Cardiac muscle cell (in vitro differentiated cells and primary cell): Measurements from ENCODE around the gene MARK1. TPM values are rescaled to one million over a fixed set of nuclear protein-coding genes. Genes with fewer than 3 reads are reported as not detected.
A peak's percentile ranks its signal among the peaks of the same experiment; 100 is the strongest.

Experiments
- DNase-seq, 2 donors: peaks; one replicate each; pipeline versions ENCODE4 v3.0.0 to v3.0.0-alpha.2; 2010 to 2017; ENCODE audit warnings: low read depth in 1 of 2, low spot score in 1 of 2
- H3K27ac ChIP-seq: fragments of 200-600 bp; sonication (generic); 2 replicates; pipeline ENCODE4 v1.5.1; 2016
- H3K27me3 ChIP-seq: fragments of 200-600 bp; sonication (generic); 2 replicates; pipeline ENCODE4 v1.6.0; 2016; ENCODE audit warnings: control low read depth
- H3K36me3 ChIP-seq: fragments of 200-600 bp; sonication (generic); 2 replicates; pipeline ENCODE4 v1.5.1; 2016; ENCODE audit warnings: control low read depth
- H3K4me1 ChIP-seq: fragments of 200-600 bp; sonication (generic); 2 replicates; pipeline ENCODE4 v1.8.1; 2017; ENCODE audit warnings: low read depth, mild to moderate bottlenecking, mixed run types
- H3K4me3 ChIP-seq: fragments of 200-600 bp; sonication (generic); 2 replicates; pipeline ENCODE4 v1.5.1; 2016; ENCODE audit warnings: mild to moderate bottlenecking
- H3K9me3 ChIP-seq: fragments of 200-600 bp; sonication (generic); 2 replicates; pipeline ENCODE4 v1.5.1; 2017; ENCODE audit warnings: low read depth, mild to moderate bottlenecking, control low read depth
- polyA plus RNA-seq: library from polyadenylated mRNA; unstranded; fragments of >200 nt; fragmentation: Nextera tagmentation; extraction: Ambion mirVana; gene quantifications from 2 replicates; pipeline ENCODE4 v1.2.1, GENCODE V29; 2016
- total RNA-seq: library from RNA; depleted of rRNA; stranded (reverse); fragments of >200 nt; gene quantifications from 2 replicates; pipeline ENCODE4 v1.2.3, GENCODE V29; 2016
- TF ChIP-seq, protein P1 (sequence below): IDR thresholded peaks from 2 replicates; pipeline ENCODE4 v1.5.1; 2012; ENCODE audit warnings: low read depth, mild to moderate bottlenecking, low read length

Gene MARK1
- total and polyA plus RNA-seq, 2 experiments from 2014 or later: 24.6 to 25.2 TPM

DNA sequence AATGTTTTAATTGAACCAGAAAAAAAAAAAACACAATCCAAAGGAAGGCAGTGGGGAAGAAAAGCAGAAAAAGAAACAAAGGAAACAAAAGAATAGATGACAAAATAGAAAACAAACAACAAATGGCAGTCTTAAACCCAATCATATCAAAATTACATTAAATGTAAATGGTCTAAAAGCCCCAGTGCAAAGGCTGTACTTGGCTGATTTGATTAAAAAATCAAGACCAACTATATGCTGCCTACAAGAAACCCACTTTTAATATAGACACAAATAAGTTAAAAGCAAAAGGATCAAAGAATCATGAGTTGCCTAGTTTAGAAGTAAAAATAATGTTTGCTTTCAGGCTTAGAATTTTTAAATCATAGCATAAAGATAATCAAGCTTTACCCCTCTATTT lies 142.4 kb downstream of the MARK1 start:
- no peak for DNase-seq
- no peaks in the 10 kb centered on the region for H3K36me3 ChIP-seq

DNA sequence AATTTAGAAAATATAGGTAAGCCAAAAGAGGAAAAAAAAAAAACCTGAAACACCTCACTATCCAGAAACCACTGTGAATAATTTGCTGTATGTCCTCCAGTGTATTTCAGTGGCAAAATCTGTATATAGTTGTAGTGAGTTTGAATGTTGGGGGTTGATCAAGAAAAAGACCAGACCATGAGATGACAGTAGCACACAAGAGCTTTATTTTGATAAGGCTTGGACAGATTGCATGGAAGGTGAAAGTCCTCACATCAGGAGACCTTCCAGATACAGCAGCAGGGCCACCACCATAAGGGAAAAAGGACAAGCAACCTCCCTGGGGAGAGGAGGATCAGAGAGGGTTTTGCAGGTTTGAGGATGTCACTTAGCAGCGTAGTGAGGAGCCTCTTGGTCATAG lies 146.0 kb downstream of the MARK1 start:
- Histone ChIP-seq H3K27me3 (no peaks in the 10 kb centered on the region), H3K36me3 (no peaks in the 10 kb centered on the region), H3K4me3 (no peak overlapping the region), H3K27ac (no peak overlapping the region), H3K4me1 (peaks cover 22% of the 10 kb centered on the region), H3K9me3 (no peaks in the 10 kb centered on the region)
- peak in 1 of 2 donors; percentile 37 for DNase-seq
- TF ChIP-seq, protein P1, sequence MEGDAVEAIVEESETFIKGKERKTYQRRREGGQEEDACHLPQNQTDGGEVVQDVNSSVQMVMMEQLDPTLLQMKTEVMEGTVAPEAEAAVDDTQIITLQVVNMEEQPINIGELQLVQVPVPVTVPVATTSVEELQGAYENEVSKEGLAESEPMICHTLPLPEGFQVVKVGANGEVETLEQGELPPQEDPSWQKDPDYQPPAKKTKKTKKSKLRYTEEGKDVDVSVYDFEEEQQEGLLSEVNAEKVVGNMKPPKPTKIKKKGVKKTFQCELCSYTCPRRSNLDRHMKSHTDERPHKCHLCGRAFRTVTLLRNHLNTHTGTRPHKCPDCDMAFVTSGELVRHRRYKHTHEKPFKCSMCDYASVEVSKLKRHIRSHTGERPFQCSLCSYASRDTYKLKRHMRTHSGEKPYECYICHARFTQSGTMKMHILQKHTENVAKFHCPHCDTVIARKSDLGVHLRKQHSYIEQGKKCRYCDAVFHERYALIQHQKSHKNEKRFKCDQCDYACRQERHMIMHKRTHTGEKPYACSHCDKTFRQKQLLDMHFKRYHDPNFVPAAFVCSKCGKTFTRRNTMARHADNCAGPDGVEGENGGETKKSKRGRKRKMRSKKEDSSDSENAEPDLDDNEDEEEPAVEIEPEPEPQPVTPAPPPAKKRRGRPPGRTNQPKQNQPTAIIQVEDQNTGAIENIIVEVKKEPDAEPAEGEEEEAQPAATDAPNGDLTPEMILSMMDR: no peak

More for the DNA sequence above, 142.4 kb downstream of the MARK1 start:
- peaks cover 22% of the 10 kb centered on the region for H3K4me1 ChIP-seq
- H3K9me3 ChIP-seq: no peaks in the 10 kb centered on the region
- no peaks in the 10 kb centered on the region for H3K27me3 ChIP-seq
- H3K27ac ChIP-seq: no peak overlapping the region
- H3K4me3 ChIP-seq: no peak overlapping the region
- TF ChIP-seq, protein P1: no peak

DNA sequence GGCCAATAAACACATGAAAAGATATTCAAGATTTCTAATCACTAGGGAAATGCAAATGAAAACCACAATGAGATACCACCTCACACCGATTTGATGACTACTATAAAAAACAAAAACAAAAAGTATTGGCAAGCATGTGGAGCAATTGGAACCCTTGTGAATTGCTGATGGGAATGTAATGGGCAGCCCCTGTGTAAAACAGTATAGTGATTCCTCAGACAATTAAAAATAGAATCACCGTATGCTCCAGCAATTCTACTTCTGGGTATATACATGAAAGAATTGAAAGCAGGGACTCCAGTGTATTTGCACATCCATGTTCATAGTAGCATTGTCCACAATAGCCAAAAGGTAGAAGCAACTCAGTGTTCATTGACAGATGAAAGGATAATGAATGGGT lies 149.3 kb downstream of the MARK1 start:
- Histone ChIP-seq H3K36me3 (no peaks in the 10 kb centered on the region), H3K27me3 (no peaks in the 10 kb centered on the region), H3K4me3 (no peak overlapping the region), H3K27ac (no peak overlapping the region), H3K9me3 (no peaks in the 10 kb centered on the region), H3K4me1 (peaks cover 19% of the 10 kb centered on the region)
- TF ChIP-seq, protein P1: no peak
- no peak for DNase-seq

DNA sequence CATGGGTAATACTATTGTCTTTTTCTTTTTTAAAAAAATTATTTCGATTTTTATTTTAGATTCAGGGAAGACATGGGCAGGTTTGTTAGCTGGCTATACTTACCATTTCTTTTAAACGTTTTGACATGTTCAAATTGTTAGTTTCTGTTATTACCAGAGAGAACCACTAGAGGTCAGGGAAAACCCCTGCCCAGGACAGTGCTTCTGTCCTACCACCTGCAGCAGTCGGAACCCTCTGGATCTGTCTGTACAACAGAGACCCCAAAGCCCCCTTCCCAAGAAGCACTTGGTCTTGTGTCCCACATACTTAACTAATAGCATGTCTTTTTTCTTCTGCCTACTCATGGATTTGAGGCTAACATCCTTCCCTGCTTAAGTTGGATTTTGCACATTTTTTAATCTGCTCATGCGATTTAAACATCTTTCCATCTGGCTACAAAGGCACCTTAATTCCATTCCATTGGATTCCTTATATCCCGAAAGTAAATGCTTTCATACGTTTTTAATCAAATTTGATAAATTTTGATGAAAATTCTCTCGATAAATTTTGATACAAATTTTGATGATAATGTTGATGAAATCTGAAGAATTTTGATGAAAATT lies 152.2 kb downstream of the MARK1 start:
- DNase-seq: peak; percentile 56 to 59
- TF ChIP-seq, protein P1: peak; percentile 73

DNA sequence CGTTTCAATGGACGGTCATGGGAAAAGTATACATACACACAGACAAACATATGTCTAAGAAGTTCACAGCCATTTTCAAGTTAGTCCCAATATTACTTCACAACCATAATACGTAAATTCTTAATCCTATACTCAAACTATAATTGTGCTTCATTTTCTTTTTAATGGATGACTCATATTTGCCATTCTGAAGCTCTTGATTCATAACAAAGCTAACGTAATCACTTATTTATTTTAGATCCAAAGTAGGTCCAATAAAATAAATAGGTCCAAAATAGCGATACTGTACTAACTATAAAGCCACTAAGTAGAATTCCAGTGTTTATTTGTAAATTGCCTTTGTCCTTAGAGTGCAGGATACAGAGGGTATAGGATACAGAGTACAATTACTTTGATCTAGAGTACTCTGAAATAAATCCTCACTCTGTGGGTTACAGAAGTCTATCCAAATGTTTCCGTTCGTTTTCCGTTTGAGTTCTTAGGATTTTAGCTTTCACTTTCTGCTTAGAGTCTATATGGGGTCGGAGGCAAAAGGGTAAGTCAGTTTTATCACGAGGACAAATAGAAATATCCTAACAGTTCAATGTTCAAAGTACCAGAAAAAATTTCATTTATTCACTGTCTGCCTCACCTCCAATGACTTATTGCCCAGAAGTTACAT lies 153.4 kb downstream of the MARK1 start:
- DNase-seq: no peak
- TF ChIP-seq, protein P1: no peak

More for the DNA sequence above, 152.2 kb downstream of the MARK1 start:
- no peaks in the 10 kb centered on the region for H3K9me3 ChIP-seq
- H3K27me3 ChIP-seq: no peaks in the 10 kb centered on the region
- H3K4me1 ChIP-seq: peaks cover 8% of the 10 kb centered on the region
- no peak overlapping the region for H3K27ac ChIP-seq
- no peak overlapping the region for H3K4me3 ChIP-seq
- no peaks in the 10 kb centered on the region for H3K36me3 ChIP-seq

More for the DNA sequence above, 153.4 kb downstream of the MARK1 start:
- H3K4me1 ChIP-seq: peaks cover 8% of the 10 kb centered on the region
- H3K4me3 ChIP-seq: no peak overlapping the region
- H3K9me3 ChIP-seq: no peaks in the 10 kb centered on the region
- H3K27ac ChIP-seq: no peak overlapping the region
- no peaks in the 10 kb centered on the region for H3K36me3 ChIP-seq
- H3K27me3 ChIP-seq: no peaks in the 10 kb centered on the region
